Cardiac ventricle fibroblast (primary cell): ENCODE measurements around the gene AP3B2. TPM values are rescaled to one million over a fixed set of nuclear protein-coding genes. Genes with fewer than 3 reads are reported as not detected.

ENCODE experiments used
- total RNA-seq: library from RNA; depleted of rRNA; stranded (reverse); fragments of >200 nt; gene quantifications from 2 replicates; pipeline ENCODE4 v1.2.3, GENCODE V29; 2015

The AP3B2 gene, protein sequence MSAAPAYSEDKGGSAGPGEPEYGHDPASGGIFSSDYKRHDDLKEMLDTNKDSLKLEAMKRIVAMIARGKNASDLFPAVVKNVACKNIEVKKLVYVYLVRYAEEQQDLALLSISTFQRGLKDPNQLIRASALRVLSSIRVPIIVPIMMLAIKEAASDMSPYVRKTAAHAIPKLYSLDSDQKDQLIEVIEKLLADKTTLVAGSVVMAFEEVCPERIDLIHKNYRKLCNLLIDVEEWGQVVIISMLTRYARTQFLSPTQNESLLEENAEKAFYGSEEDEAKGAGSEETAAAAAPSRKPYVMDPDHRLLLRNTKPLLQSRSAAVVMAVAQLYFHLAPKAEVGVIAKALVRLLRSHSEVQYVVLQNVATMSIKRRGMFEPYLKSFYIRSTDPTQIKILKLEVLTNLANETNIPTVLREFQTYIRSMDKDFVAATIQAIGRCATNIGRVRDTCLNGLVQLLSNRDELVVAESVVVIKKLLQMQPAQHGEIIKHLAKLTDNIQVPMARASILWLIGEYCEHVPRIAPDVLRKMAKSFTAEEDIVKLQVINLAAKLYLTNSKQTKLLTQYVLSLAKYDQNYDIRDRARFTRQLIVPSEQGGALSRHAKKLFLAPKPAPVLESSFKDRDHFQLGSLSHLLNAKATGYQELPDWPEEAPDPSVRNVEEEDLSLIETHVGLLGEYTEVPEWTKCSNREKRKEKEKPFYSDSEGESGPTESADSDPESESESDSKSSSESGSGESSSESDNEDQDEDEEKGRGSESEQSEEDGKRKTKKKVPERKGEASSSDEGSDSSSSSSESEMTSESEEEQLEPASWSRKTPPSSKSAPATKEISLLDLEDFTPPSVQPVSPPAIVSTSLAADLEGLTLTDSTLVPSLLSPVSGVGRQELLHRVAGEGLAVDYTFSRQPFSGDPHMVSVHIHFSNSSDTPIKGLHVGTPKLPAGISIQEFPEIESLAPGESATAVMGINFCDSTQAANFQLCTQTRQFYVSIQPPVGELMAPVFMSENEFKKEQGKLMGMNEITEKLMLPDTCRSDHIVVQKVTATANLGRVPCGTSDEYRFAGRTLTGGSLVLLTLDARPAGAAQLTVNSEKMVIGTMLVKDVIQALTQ
- 1.6 and 3.9 TPM in 2 replicates for total RNA-seq

DNA sequence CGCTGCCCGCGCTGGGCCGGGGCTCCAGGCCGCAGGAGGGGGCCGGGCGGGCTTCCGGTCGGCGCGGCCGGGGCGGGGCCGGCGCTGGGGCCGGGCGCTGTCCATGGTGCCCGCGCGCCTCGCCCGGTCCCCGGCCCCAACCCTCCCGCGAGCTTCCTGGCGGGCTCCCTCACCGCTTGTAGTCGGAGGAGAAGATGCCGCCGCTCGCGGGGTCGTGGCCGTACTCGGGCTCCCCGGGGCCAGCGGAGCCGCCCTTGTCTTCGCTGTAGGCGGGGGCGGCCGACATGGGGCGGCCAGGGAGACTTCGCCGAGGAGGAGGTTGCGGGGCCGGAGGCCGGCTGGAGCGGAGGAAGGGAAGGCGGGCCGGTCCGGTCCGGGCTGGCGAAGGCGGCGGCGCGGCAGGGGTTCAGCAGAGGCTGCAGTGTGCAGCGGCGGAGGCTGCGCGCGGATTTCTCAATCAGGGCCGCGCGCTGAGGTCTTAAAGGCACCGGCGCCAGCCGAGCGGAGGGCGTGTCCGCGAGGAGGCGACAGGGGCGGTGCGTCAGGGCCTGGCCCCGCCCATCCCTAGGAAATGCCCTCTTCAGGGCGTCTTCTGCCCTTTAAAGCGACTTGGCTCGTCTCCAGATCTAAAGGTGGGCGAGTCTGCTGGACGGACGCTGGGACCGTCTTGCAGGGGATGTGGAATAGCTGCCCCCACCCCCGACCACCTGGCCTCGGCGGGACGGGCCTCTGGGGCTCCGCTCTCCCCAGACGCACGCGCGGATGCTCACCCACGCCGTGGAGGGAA lies at the start of gene AP3B2:
AP3B2 (minus strand) TSS at position 455 of the 787 bp plus-strand sequence; CDS start at position 286, 169 bp downstream.

DNA sequence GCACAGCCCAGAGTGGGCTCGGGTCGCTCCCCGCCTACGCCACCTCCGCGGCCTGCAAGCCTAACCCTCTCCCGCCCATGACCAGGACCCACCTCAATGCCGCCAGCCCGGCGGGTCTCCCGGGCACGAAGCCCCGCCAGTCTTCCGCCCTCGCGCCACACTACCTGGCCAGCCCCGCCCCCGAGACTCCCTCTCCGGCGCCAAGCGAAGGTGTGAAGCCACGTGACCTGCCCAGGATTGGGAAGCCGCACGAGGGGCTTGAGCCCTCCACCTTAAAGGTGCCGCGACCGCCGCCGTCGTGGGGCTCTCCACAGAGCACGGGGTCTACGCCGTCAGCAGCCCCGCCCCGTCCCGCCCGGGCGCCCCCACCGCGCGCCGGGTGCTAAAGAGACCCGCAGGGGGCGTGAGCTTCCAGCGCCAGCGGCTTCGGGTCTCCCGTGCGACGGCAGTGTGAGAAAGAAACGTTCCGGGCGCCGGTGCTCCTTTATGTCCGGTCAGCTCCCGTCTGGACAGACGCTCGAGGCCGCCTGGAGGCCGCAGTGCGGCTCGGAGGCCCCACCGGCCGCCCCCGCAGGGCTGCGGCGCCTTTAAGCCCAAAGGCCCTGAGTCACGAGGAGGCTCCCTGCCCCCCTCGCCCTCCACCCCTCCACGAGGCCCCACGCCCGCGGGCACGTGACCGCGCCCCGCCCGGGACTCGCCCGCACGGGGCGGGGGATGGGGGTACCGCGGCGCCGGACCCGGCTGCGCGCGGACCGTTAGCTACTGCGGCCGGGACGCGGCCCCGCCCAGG lies 62.4 kb downstream of the AP3B2 start, which contains the start of gene CPEB1:
CPEB1 (minus strand) TSS at position 319 of the 790 bp plus-strand sequence. CDS start 18,904 bp downstream, outside the sequence.

Other genes starting within 250 kb of the AP3B2 start
- 1,791 and 1,899 TPM in 2 replicates for gene RPS17, start 169.4 kb downstream of the AP3B2 start, total RNA-seq
- 1.2 and 4.8 TPM in 2 replicates for gene CPEB1, start 62.5 kb downstream of the AP3B2 start, total RNA-seq
- gene FSD2, start 96.2 kb upstream of the AP3B2 start, total RNA-seq = not detected in 2 replicates
- 4.1 and 6.2 TPM in 2 replicates for gene WHAMM, start 99.8 kb upstream of the AP3B2 start, total RNA-seq
- 1.00 and 1.5 TPM in 2 replicates for gene HOMER2, start 242.8 kb upstream of the AP3B2 start, total RNA-seq